Activated CD8-positive, alpha-beta memory T cell treated with anti-CD3 and anti-CD28 coated beads for 4 hours (primary cell): Measurements from ENCODE around the gene PHF20.
"Not testable (repeated sequence)": the region's sequence is repeated elsewhere in the genome, so short reads cannot be mapped to it uniquely, and the experiment has no call there.

ENCODE experiments used
- DNase-seq, 2 donors: peaks; one replicate each; pipeline ENCODE4 v3.0.0-alpha.2; 2020; ENCODE audit warnings: low read depth in 2 of 2

The PHF20 gene

GRCh38 chr20:35839904-35840303 lies 68.1 kb downstream of the PHF20 start:
- DNase-seq, result no peak

- DNase-seq, result no peak
Observed at GRCh38 chr20:35840421-35840820, 68.6 kb downstream of the PHF20 start.

GRCh38 chr20:35842361-35842760 lies 70.5 kb downstream of the PHF20 start:
- no peak for DNase-seq

- not testable (repeated sequence) for DNase-seq
Observed at GRCh38 chr20:35843894-35844293, 72.1 kb downstream of the PHF20 start.

GRCh38 chr20:35845561-35845960 lies 73.7 kb downstream of the PHF20 start:
- no peak for DNase-seq

- no peak for DNase-seq
Observed at GRCh38 chr20:35849706-35850105, 77.9 kb downstream of the PHF20 start.

GRCh38 chr20:35851659-35852058 lies 79.8 kb downstream of the PHF20 start:
- DNase-seq, result not testable (repeated sequence)

- DNase-seq, result no peak
Observed at GRCh38 chr20:35854713-35855348, 83.0 kb downstream of the PHF20 start.

- DNase-seq, result not testable (repeated sequence)
Observed at GRCh38 chr20:35855641-35856040, 83.8 kb downstream of the PHF20 start.

- no peak for DNase-seq
Observed at GRCh38 chr20:35856866-35857265, 85.1 kb downstream of the PHF20 start.

GRCh38 chr20:35866418-35867202 lies 94.8 kb downstream of the PHF20 start:
- DNase-seq, result no peak

- DNase-seq, result no peak
Observed at GRCh38 chr20:35870541-35871258, 98.9 kb downstream of the PHF20 start.

- no peak for DNase-seq
Observed at GRCh38 chr20:35871259-35871771, 99.5 kb downstream of the PHF20 start.

- no peak for DNase-seq
Observed at GRCh38 chr20:35876033-35876320, 104.2 kb downstream of the PHF20 start.

GRCh38 chr20:35877611-35878010 lies 105.8 kb downstream of the PHF20 start:
- no peak for DNase-seq

- DNase-seq, result no peak
Observed at GRCh38 chr20:35878113-35878625, 106.4 kb downstream of the PHF20 start.

- DNase-seq, result no peak
Observed at GRCh38 chr20:35881676-35882075, 109.9 kb downstream of the PHF20 start.

GRCh38 chr20:35882427-35883161 lies 110.8 kb downstream of the PHF20 start:
- not testable (repeated sequence) for DNase-seq

GRCh38 chr20:35883336-35883777 lies 111.5 kb downstream of the PHF20 start:
- no peak for DNase-seq

- DNase-seq, result peak; percentile 26 to 27
Observed at GRCh38 chr20:35883778-35884540, 112.1 kb downstream of the PHF20 start.

GRCh38 chr20:35884541-35884865 lies 112.7 kb downstream of the PHF20 start:
- no peak for DNase-seq
